HG03439 (cell line): ENCODE measurements around the gene TRMT44.

Experiments used
- ATAC-seq: cut with Tn5 transposase; IDR thresholded peaks from one replicate; pipeline ENCODE4 v1.9.1; 2021; ENCODE audit warnings: mild to moderate bottlenecking, moderate library complexity; ENCODE audit not compliant: unreplicated experiment

TRMT44 gene, protein sequence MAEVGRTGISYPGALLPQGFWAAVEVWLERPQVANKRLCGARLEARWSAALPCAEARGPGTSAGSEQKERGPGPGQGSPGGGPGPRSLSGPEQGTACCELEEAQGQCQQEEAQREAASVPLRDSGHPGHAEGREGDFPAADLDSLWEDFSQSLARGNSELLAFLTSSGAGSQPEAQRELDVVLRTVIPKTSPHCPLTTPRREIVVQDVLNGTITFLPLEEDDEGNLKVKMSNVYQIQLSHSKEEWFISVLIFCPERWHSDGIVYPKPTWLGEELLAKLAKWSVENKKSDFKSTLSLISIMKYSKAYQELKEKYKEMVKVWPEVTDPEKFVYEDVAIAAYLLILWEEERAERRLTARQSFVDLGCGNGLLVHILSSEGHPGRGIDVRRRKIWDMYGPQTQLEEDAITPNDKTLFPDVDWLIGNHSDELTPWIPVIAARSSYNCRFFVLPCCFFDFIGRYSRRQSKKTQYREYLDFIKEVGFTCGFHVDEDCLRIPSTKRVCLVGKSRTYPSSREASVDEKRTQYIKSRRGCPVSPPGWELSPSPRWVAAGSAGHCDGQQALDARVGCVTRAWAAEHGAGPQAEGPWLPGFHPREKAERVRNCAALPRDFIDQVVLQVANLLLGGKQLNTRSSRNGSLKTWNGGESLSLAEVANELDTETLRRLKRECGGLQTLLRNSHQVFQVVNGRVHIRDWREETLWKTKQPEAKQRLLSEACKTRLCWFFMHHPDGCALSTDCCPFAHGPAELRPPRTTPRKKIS

DNA sequence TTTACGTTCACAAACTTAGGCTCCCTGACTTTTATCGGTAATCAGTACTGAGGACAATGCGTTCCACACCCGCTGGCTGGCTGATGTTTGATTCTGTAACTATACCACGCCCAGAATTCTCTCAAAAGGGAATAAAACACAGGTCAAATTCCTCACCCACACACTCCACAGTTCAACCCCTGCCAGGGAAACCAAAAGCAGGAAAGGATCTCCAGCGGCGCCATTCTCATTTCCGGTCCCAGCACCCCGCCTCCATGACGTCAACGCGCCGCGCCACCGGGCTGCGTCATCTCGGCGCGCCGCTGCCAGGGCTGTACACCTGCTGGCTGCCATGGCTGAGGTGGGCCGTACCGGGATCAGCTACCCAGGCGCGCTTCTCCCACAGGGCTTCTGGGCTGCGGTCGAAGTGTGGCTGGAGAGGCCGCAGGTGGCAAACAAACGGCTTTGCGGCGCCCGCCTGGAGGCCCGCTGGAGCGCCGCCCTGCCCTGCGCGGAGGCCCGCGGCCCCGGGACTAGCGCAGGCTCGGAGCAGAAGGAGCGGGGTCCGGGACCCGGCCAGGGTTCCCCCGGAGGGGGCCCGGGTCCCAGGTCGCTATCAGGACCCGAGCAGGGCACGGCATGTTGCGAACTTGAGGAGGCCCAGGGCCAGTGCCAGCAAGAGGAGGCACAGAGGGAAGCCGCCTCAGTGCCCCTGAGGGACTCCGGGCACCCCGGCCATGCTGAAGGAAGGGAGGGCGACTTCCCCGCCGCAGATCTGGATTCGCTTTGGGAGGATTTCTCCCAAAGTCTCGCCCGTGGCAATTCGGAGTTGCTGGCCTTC is at the start of gene TRMT44, which contains the start of gene ACOX3:
TRMT44 (plus strand) TSS at position 286 of the 820 bp plus-strand sequence; CDS start at position 332, 46 bp downstream.
ACOX3 (minus strand) TSS at position 232 of the 820 bp plus-strand sequence. CDS start 24,202 bp downstream, outside the sequence.
- peak; percentile 88 for ATAC-seq

DNA sequence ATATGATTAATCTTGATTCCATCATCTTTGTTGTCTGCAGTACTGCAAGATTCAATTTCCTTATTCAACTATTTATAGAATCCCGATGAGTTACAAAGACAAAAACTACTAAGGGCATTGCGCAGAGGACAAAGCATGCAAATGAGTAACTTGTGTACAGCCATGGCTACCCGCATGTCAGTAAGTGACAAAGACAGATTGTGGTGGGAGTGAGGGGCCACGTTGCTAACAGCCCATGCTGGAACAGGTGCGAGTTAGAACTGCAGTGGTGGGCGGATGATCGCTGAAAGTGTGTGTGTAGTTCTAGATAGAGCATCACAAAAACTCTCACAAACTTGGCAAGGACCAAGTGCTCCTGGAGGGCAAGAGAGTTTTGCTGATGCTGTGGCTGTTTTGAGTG is 49.5 kb upstream of the TRMT44 start:
- ATAC-seq: no peak

DNA sequence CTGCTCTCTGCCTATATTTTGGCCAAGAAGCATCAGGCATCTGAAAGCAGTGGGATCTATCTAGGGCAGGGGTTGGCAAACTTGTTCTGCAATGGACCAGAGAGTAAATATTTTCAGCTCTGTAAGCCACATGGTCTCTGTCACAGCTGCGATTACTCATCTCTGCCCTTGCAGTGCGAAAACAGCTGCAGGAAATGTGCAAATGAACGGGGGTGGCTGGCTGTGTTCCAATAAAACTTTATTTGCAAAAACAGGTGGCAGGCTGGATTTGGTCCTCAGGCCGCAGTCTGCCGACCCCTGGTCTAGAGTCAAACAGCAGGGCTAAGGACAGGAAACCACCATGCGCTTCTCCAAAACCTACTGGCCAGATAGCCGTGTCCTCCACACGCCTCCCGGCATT is 48.6 kb upstream of the TRMT44 start:
- peak; percentile 89 for ATAC-seq

DNA sequence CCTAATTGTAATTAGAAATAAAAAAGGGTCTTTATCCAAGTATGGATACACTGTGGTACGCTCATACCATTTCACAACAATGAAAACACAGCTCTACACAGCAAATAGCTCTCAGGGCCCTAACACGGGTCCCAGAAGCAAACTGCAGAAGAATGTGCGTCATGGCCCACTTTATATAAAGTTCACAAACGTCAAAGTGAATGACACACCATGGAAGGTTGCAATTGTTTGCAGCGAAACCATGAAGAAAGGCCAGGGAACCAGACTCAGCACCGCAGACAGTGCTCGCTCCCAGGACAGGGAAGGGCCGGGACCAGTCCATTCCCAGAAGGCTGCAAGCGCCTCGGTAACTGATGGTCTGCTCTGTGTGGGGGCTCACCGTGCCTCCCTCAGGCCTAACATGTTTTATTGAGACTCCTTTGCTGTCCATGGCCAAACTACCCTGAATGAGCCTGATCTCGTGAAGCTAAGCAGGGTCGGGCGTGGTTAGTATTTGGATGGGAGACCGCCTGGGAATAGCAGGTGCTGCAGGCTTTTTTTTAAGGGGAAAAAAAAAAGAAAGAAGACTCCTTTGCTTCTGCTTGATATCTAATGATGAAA is 47.9 kb upstream of the TRMT44 start:
- ATAC-seq: no peak

DNA sequence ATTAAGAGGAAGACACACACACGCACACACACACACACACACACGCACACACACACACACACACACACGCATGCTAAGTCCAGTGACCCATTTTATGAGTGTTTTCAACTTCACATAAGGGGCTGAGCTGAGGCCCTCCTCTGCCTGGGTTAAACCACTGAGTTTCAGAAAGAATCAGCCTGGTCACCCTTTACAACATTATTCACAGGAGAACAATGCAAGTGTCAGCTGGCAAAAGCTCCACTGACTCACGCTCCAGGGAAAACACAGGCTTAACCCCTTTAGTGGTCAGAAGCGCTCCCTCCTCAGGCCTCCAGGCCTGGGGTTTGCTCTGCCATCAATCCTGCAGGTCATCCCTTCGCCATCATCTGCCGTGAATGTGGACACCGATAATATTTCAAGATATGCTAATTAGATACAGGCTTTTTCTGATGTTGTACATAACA is 47.0 kb upstream of the TRMT44 start:
- ATAC-seq: no peak

DNA sequence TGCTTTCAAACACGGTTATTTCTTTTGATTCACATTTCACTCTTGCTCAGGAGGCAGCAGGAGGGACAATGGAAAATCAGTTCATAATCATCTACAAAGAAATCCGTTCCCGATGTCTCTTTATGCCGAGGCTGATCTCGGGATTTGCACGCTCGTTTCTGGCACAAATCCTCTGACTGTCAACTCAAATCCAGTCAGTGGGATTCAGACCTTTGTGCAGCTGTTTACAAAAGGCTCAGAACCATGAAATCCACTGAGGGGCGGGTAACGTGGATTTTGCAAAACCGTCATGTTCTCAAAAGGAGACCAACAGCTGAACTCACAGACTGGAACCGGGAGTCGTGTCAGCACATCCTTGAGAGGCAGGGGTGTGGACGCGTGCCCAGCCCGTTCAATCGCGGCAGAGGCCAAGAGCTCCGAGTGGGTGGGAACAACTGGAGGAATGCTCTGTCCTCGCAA is 46.5 kb upstream of the TRMT44 start:
- no peak for ATAC-seq

DNA sequence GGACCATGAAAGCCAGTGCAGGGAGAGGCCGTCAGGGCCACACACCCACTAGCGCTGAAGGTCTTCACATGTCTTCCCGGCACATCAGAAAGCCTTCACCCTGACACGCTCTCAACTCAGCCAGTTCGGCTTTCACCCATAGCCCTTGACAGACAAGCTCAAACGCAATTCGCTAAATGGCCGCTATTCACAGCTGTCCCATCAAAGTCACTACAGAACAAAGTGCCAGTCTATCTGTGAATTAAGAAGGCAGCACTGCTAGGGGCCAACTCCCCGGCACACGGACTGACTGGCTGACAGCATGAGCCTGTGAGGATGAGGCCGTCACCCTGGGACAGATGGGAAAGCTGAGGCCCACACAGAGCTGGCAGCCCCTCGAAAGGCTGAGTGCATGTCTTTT is 45.8 kb upstream of the TRMT44 start:
- ATAC-seq: no peak

DNA sequence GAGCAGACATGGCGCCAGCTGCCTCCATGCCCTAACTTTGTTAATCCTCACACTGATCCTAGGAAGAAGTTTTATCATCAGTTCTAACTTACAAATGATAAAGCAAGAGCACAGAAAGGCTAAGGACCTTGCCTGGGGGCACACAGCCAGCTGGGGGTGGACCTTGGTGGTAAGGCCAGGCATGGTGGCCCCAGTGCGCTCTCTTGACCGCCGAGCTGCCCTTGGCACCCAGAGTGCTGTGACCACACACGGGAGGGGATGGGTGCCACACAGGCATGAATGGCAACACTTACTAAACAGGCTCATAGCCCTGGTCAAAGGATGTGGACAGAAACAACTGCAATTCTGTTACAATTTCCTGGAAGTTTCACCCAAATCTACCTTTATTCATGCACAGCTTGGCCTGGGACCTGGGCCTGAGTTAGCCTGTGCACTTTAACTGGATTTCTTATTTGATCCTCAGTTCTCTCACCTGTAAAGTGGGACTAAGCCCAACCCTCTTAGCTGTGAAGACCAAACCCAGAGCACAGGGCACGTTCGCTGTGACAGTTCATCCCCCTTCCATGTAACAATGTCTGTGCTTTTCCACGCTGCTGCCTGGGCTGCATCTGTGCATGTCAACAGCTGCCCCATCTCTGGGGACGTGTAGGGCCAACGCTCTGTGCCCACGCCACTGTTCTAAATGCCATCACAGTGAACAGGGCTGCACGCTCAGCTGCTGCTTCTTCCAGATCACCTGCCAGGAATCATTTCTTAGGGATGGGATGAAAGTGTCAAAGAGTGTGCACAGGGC is 44.9 kb upstream of the TRMT44 start:
- ATAC-seq: no peak

DNA sequence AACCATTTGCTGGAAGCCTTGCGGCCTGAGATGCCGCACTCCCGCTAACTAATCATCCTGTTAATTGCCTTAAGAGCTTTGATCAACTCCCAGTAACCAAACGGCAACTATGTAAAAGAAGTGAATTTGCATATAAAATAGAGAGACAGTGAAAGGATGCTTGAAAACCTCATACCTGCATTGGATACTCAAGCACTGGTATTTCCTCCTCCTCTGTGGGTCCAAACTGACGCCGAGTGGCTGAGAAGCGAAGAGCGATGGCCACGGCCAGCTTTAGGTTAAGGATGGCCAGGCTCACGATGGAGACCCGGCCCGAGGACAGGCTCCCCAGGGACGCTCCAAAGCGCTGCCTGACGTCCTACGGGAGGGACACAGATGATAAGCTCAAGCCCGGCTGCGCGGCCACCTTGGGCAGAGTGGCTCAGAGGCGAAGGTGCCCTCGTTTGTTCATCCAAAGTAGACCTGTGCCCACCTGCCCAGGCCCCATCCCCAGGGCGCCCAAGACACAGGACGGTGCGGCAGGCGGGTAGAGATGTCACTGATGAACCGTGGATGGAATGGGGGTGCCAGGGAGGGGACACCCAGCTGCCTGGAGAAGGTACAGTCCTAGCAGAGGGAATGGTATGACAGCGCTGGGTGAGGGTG is 43.7 kb upstream of the TRMT44 start:
- no peak for ATAC-seq

DNA sequence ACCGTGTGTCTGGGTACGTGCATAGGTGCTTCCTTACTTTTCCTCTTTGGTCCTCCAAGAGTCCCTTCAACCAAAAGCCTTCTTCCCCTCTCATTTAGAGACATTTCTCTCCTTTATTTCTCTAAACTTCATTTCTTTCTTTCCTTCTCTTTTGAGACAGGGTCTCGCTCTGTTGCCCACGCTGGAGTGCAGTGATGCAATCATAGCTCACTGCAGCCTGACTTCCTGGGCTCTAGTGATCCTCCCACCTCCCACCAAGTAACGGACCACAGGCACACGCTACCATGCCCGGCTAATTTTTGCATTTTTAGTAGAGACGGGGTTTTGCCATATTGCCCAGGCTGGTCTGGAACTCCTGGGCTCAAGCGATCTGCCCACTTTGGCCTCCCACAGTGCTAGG is 42.2 kb upstream of the TRMT44 start:
- no peak for ATAC-seq

DNA sequence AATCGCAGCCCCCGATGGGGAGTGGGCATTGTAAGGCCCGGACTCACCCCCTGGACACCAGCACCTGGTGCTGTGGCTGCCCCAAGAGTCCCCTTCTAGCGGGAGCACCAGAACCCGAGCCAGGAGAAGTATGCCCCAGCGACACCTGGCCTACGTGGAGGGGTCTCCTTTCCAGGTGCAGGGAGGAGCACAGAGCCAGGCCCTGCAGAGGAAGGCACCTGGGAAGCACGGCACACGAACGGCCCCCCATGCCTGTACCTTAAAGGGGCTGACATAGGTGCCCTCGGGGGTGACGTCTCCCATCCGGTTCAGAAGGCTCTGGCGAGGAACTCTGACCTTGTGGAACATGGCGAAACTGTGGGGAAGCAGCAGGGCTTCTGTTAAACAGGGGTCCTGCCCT is 41.3 kb upstream of the TRMT44 start:
- no peak for ATAC-seq

DNA sequence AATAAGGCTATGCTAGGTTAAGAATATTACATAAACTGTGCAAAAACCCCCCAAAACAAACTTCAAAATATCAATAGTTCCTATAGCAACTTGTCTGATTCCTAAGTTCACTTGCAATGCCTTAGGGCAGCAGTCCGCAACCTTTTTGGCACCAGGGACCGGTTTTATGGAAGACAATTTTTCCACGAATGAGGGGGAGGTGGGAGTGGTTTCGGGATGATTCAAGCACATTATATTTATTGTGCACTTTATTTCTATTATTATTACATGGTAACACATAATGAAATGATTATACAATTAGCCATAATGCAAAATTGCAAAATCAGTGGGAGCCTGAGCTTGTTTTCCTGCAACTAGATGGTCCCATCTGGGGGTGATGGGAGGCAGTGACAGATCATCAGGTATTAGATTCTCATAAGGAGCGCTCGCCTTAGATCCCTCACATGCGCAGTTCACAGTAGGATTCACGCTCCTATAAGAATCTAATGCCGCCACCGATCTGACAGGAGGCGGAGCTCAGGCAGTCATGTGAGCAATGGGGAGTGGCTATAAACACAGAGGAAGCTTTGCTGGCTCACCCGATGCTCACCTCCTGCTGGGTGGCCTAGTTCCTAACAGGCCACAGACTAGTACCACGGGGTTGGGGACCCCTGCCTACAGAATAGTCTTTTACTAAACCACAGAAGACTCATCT is 39.8 kb upstream of the TRMT44 start:
- ATAC-seq: no peak

DNA sequence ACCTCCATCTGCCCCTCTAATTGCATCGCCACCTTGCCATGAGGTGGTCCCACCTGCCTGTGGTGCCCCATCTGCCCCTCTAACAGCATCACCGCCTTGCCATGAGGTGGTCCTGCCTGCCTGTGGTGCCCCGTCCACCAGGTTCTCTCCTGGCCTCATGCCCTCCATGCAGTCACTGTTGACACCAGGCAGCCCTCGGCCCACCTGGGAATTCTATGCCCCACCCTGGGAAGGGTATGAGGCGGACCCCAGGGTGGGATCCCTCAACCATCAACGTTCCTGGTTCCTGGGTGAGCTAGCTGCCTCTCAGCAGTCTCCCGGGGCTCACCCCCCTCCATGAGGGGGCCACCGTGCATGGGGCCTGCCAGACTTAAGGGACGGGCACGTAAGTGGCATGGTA is 38.9 kb upstream of the TRMT44 start:
- no peak for ATAC-seq

DNA sequence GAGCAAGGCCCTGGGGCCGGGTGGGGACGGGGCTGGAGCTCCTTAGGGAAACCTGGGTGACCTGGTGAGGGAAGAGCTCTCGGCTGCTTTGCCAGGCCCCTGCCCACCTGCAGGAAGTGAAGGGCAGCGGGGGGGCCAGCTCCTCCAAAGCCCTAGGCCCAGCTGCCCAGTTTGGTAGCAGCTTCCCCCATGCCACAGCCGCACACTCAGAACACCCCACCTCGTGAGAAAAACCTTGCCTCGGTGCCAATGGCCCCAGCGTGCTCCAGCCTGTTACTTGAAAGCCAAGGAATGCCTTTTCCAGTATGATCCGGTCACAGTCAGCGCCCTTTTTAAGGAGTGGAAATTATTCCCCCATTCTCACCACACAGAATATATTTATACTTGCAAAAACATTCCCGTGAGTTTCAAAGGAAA is 38.4 kb upstream of the TRMT44 start:
- no peak for ATAC-seq

DNA sequence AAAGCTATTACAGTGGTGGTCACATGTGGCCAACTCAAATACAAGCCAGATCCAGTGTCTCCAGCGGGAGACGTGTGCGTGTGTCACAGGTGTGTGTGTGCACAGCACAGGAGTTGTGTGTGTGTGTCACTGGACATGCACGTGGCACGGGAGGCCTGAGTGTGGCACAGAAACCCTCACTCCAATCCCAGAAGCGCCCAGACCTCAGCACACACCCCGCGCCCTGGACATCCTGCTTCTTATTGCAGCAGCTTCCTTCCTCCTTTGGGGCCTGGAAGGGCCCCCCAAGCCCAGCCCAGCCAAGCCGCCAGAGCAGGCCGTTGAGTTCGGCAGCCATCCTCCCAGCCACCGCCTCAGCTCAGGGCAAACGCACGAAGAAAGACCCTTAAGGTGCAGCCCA is 37.9 kb upstream of the TRMT44 start:
- no peak for ATAC-seq

DNA sequence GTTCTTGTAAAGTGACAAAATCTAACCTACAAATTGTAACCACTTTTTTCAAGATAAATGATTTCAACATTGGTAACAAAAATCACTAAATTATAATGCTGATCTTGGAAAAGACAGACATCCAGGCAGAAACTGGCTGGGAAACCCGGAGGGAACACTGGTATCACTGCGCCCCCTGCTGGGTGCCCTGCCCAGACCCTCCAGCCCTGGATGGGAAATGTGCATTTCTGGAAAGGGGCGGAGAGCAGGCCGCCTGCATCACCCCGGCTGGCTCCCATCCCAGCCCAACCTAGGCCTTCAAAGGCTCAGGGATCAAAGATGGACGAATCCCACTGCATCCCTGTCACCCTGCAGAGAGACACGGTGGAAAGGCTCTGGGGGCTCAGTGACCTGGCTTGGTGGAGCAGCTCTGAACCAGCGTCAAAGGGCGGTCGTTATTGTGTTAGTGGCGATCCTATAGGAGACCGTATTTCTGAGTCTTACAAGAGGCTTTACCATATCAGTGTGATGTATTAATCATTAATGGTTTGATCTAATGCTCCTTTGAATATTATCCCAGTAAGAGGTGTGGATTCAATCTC is 37.3 kb upstream of the TRMT44 start:
- no peak for ATAC-seq

DNA sequence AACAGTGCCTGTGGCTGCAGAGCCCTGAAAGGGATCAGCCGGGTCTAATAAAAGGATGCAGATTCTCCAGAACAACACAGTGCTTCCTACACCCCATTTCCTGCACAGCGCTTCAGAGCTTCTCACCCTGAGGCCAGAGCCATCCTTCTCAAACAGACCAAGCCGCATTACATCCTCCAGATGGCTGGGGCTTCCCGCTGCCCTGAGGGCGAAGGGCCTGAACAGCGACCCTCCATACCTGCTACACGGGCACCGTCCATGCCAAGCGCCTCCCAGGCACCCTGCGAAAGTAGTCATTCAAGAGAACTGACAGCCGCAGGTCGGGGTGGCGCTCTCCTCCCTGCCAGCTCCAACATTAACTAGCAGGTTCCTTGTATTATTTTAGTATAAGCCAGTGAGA is 36.6 kb upstream of the TRMT44 start:
- ATAC-seq: no peak

DNA sequence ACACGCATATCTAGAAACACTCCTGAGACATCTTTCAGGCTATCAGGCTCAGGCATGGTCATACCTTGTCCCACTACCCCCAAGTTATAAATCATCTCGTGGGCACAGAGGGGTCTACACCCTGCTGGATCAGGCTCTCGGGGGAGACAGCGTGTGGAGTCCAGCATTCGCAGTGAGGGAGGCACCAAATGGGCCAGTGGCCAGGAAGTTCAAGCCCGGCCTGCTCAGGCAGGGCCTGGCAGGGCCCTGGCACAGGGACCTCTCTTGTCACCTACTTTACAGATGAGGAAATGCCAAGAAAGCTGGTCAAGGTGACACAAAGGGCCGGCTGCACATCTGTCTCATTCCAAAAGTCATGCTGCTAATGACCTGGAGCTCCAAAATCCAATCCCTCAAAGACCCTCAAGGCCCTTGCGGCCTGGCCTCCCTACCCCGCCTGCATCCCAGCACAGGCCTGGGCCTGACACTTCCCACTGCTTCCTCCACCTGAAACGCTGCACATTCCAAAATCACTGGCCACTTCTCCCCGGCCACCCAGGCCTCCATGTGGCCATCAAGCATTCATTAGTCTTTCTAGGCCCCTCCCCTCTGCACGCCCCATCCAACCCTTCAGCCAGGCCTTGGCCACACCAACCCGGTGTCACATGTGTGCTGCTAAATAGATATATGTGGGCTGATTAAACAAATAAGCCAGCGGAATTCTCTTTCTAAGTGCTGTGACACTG is 35.6 kb upstream of the TRMT44 start:
- no peak for ATAC-seq
